Prostate gland (tissue), 2 donors: ENCODE data around the gene CD58. TPM values are rescaled to one million over a fixed set of nuclear protein-coding genes. Genes with fewer than 3 reads are reported as not detected.

ENCODE experiments used
- DNase-seq: peaks from one replicate; pipeline ENCODE4 v3.0.0-alpha.2; 2019; ENCODE audit warnings: low spot score
- H3K27ac ChIP-seq, 2 donors: fragments of 200-600 bp; sonication (generic); 2 replicates each; pipeline ENCODE4 v1.5.1; 2017 to 2019
- H3K27me3 ChIP-seq: fragments of 200-600 bp; sonication (generic); replicated peaks from 2 replicates; pipeline ENCODE4 v1.5.1; 2019; ENCODE audit not compliant: insufficient read depth
- H3K36me3 ChIP-seq, 2 donors: fragments of 200-600 bp; sonication (generic); 1 replicate in 1 of 2; 2 replicates in 1 of 2; pipeline versions ENCODE4 v1.5.1 to v1.8.1; 2017 to 2019
- H3K4me1 ChIP-seq: fragments of 200-600 bp; sonication (generic); replicated peaks from 2 replicates; pipeline ENCODE4 v1.5.1; 2019
- H3K4me3 ChIP-seq, 2 donors: fragments of 200-600 bp; sonication (generic); 2 replicates each; pipeline ENCODE4 v1.5.1; 2017 to 2019
- H3K9me3 ChIP-seq: fragments of 200-600 bp; sonication (generic); 2 replicates; pipeline ENCODE4 v1.5.1; 2017
- CTCF ChIP-seq, 4 experiments: fragments of 200-600 bp in 2 of 4; fragments of 450-650 bp in 2 of 4; sonication (generic) in 2 of 4; IDR thresholded peaks; 1 replicate in 3 of 4; 2 replicates in 1 of 4; pipeline ENCODE4 v1.5.1; 2016 to 2019; ENCODE audit warnings: antibody characterized with exemption in 4 of 4, mild to moderate bottlenecking in 2 of 4, moderate library complexity in 2 of 4
- POLR2A ChIP-seq: fragments of 450-650 bp; IDR thresholded peaks from one replicate; pipeline ENCODE4 v1.6.1; 2016; ENCODE audit warnings: antibody characterized with exemption, mild to moderate bottlenecking
- POLR2AphosphoS5 ChIP-seq: sonication (generic); formaldehyde crosslinking; IDR thresholded peaks from one replicate; pipeline ENCODE4 v1.6.1; 2017; ENCODE audit warnings: antibody characterized with exemption
- WGBS: methylation state at CpG from one replicate; pipeline ENCODE4 v1.1.5; 2018; 5-methylcytosine and 5-hydroxymethylcytosine counted together
- intact Hi-C: fragments of 100-400 bp; cut with DNase I; formaldehyde crosslinking; loops from one replicate; pipeline ENCODE4 v1.14.2; 2022
- total RNA-seq, 2 donors: library from RNA; depleted of rRNA; stranded (reverse); fragments of >200 nt; gene quantifications; one replicate each; pipeline ENCODE4 v1.1.0, GENCODE V29; 2016

CD58 gene
- total RNA-seq, 2 donors from 2014 or later = 10.4 to 13.7 TPM

GRCh38 chr1:116491700-116492357 is 79.0 kb downstream of the CD58 start:
- TF ChIP-seq CTCF (IDR thresholded peaks at IDR 0.05) (no peak), POLR2A (no peak), POLR2AphosphoS5 (no peak)
- Histone ChIP-seq H3K27ac (no peak overlapping the region), H3K36me3 (no peaks in the 10 kb centered on the region), H3K4me1 (no peaks in the 10 kb centered on the region), H3K4me3 (no peak overlapping the region), H3K27me3 (no peaks in the 10 kb centered on the region), H3K9me3 (no peaks in the 10 kb centered on the region)
- 84% methylated on average over 5 of the region's 5 CpGs for whole genome bisulfite sequencing
- intact Hi-C loops = no loop called here
- no peak for DNase-seq

DNA sequence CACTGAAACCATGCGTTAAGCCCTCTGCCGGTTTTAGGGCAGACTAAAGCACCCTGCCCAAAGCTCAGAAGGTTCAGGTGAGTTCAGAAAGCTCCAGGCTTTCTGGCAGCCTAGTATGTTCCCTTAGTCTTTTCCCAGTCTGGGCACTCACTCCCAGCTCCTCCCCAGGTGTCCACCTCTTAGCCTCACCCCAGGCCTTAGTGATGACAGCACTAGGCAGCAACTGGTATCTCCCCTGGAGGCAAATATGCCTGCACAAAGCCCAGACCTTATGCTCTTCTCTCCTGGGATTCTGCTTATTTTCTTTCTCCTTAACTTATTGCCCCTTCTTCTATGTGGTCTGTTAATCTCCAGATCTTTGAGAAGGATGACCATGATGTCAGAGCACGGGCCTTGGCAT is 80.2 kb downstream of the CD58 start:
- H3K4me3 ChIP-seq = no peak overlapping the region
- intact Hi-C loops = no loop called here
- no peaks in the 10 kb centered on the region for H3K36me3 ChIP-seq
- H3K27ac ChIP-seq = no peak overlapping the region
- WGBS = 95% methylated on average over 3 of the region's 3 CpGs
- no peaks in the 10 kb centered on the region for H3K27me3 ChIP-seq
- no peaks in the 10 kb centered on the region for H3K9me3 ChIP-seq
- no peak for TF ChIP-seq POLR2A
- no peak for DNase-seq
- H3K4me1 ChIP-seq = no peaks in the 10 kb centered on the region

GRCh38 chr1:116489231-116489697 is 81.6 kb downstream of the CD58 start:
- WGBS = 41% methylated on average over 5 of the region's 5 CpGs
- TF ChIP-seq POLR2AphosphoS5 (peak; percentile 93), POLR2A (no peak)
- H3K9me3 ChIP-seq = no peaks in the 10 kb centered on the region
- no peaks in the 10 kb centered on the region for H3K4me1 ChIP-seq
- no peaks in the 10 kb centered on the region for H3K36me3 ChIP-seq
- no peak overlapping the region for H3K4me3 ChIP-seq
- H3K27me3 ChIP-seq = no peaks in the 10 kb centered on the region
- intact Hi-C loops = no loop called here
- DNase-seq = peak; percentile 84
- peak overlapping the region; percentile 55 to 61 for H3K27ac ChIP-seq

- H3K27me3 ChIP-seq = no peaks in the 10 kb centered on the region
- WGBS = 87% methylated on average over 4 of the region's 4 CpGs
- DNase-seq = no peak
- TF ChIP-seq POLR2A (no peak), CTCF (IDR thresholded peaks at IDR 0.05) (no peak), POLR2AphosphoS5 (no peak)
- intact Hi-C loops = no loop called here
- H3K9me3 ChIP-seq = no peaks in the 10 kb centered on the region
- H3K36me3 ChIP-seq = no peaks in the 10 kb centered on the region
- no peak overlapping the region for H3K4me3 ChIP-seq
- no peak overlapping the region for H3K27ac ChIP-seq
- H3K4me1 ChIP-seq = no peaks in the 10 kb centered on the region
These were observed 82.8 kb downstream of the CD58 start for GRCh38 chr1:116488071-116488470.

GRCh38 chr1:116487583-116487982 is 83.2 kb downstream of the CD58 start:
- Histone ChIP-seq H3K4me3 (no peak overlapping the region), H3K27ac (no peak overlapping the region), H3K36me3 (no peaks in the 10 kb centered on the region), H3K4me1 (no peaks in the 10 kb centered on the region), H3K9me3 (no peaks in the 10 kb centered on the region), H3K27me3 (no peaks in the 10 kb centered on the region)
- intact Hi-C loops = no loop called here
- DNase-seq = no peak
- WGBS = 100% methylated on average over 1 of the region's 1 CpG
- TF ChIP-seq POLR2AphosphoS5 (no peak), CTCF (IDR thresholded peaks at IDR 0.05) (no peak), POLR2A (no peak)

DNA sequence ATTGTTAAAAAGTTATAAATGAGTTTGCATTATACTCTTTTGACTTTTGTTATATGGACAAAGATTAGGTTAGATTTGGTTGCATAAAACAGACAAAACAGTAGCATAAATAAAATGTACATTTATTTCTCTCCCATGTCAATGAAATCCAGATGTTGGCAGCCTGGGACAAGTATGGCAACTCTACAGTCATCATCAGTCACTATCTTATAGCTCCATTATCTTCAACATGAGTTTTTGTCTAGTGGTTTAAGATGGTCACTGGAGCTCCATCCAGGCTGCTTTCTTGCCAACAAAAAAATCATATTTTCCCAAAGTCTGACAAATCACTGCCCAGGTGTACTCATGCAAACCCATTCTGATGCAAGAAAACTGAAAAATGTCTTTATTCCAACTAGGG is 83.8 kb downstream of the CD58 start:
- intact Hi-C loops = no loop called here
- no peak overlapping the region for H3K4me3 ChIP-seq
- TF ChIP-seq POLR2AphosphoS5 (no peak), CTCF (IDR thresholded peaks at IDR 0.05) (no peak), POLR2A (no peak)
- H3K4me1 ChIP-seq = no peaks in the 10 kb centered on the region
- H3K27me3 ChIP-seq = no peaks in the 10 kb centered on the region
- no peaks in the 10 kb centered on the region for H3K36me3 ChIP-seq
- DNase-seq = no peak
- no peak overlapping the region for H3K27ac ChIP-seq
- H3K9me3 ChIP-seq = no peaks in the 10 kb centered on the region
